GM12874 (cell line): ENCODE data around the gene DVL2.

ENCODE experiments used
- TF ChIP-seq, protein P1 (sequence below): IDR thresholded peaks from 2 replicates; pipeline ENCODE4 v1.5.1; 2011; ENCODE audit warnings: low read depth, mild to moderate bottlenecking, control low read depth, low read length, moderate library complexity; ENCODE audit not compliant: insufficient read depth

The DVL2 gene

DNA sequence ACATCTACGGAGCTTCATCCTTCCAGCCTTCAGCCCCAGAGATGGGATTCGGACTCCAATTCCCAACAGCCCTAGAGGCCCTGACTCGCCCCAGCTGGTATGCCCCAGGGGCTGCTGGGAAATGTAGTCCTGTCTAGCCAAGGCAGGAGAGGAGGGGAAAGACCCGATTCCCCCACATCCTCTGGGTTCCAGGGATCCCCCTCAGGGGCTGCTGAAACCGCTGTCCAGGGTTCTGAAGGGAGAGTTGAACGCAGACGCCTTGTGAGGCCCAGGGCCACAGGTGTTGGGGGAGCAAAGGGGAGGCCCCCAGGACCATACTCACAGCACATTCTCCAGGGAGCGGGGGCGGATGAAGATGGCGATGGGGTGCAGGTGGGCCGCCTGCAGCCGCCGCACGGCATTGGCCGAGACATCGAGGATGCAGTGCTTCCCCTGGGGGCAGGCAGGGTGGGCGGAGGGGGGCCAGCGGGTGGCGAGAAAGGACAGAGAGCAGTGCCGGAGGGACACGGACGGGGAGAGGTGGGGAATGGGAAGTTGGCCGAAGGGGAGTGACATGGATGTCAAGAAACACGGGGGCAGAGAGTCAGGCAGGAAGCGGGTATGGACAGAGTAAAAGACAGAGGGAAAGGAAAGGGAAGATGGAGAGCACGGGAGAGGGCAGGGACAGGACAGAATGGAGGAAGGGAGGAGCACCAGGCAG lies 42.6 kb downstream of the DVL2 start:
- TF ChIP-seq, protein P1, sequence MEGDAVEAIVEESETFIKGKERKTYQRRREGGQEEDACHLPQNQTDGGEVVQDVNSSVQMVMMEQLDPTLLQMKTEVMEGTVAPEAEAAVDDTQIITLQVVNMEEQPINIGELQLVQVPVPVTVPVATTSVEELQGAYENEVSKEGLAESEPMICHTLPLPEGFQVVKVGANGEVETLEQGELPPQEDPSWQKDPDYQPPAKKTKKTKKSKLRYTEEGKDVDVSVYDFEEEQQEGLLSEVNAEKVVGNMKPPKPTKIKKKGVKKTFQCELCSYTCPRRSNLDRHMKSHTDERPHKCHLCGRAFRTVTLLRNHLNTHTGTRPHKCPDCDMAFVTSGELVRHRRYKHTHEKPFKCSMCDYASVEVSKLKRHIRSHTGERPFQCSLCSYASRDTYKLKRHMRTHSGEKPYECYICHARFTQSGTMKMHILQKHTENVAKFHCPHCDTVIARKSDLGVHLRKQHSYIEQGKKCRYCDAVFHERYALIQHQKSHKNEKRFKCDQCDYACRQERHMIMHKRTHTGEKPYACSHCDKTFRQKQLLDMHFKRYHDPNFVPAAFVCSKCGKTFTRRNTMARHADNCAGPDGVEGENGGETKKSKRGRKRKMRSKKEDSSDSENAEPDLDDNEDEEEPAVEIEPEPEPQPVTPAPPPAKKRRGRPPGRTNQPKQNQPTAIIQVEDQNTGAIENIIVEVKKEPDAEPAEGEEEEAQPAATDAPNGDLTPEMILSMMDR: no peak

DNA sequence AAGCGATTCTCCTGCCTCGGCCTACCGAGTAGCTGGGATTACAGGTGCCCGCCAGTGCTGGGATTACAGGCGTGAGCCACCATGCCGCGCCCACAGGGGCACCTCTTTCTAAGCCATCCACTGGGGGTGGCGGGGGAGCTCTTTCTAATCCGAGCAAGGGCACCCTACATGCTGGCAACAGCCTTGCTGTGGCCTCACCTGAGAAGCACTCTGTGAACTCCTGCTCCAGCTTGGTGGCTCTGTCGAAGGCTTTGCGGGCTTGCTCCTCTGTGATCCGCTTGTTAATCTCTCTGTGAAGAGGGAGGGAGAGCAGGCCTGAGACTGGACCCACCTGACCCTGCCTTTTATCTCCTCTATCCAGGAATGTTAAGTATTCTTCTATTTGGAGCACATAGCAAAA lies 43.2 kb downstream of the DVL2 start:
- TF ChIP-seq, protein P1: no peak

DNA sequence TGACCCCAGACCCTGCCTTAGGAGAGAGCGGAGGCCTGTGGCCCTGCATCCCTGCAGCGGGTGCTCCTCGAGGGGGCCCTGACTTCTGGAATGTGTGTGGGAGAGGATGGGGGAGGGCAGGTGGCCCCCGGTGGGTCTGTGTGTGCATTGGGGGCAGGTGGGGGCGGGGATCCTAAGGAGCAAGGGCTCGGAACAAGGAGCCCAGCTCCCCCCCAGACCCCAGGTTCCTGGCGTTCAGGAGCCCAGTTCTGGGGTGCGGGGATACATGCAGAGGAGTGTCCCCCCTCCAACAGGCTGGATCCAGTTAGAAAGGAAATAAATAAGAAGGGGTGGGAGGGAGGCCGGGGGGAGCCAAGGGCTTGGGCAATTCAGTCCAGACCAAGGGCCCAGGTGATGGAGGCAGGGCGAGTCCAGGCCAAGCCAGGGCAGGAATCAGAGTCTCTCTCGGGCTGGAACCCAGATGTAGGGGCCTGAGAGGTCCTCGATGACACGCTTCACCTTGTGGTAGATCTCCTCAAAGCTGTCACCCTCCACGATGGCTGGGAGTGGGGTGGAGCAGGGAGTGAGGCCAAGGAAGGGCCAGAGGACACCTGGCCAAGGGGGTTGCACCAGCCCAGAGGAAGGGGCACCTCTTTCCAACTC lies 43.9 kb downstream of the DVL2 start:
- TF ChIP-seq, protein P1: no peak

DNA sequence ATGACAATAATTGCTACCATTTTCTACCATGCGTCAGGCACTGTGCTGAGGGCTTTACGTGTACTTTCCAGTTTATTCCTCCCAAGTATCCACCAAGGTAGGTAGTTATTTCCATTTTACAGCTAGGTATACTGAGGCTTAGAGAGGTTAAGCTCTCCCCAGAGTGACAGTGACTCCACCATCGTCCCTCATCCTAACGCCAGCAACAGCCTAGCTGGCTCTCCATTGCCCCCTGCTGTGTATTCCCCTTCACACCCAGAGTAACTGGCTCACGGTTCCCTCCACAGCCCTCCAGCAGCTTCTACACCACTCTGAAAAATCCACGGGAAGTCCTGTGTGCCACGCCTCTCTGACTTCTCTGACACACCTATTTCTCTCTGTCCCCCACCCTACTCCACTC lies 48.1 kb downstream of the DVL2 start:
- TF ChIP-seq, protein P1: peak; percentile 43; the same call in 1 of the 2 replicates

DNA sequence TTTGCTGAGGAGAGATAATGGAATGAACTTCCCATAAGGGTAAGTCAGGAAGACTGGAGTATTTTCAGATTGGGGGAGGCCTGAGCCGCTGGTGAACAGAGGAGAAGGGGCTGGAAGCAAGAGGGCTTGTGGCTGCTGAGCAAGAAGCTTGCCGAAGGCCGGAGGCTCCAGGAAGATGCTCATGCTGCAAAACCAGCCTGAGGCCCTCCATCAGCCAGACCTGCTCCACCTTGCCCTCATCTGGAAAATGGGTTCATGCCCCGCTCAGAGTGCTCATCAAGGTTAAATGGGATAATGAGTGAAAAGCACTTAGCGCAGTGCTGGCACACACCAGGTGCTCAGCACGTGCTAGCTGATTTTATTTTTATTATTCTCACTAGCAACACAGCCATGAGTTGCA lies 49.7 kb downstream of the DVL2 start:
- TF ChIP-seq, protein P1: no peak

DNA sequence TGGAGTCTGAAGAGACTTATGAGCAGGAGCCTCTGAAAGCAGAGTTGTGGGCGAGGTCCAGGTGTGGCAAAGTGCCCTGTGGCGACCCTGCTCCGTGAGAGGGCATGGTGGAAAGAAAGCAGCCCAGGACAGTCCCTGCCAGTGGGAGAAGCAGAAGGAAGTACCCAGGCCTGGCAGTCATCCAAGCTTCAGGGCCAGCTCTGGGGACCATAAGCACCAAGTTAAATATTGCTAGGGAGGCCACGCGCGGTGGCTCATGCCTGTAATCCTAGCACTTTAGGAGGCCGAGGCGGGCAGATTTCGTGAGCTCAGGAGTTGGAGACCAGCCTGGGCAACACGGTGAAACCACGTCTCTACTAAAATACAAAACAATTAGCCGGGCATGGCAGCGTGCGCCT lies 50.2 kb downstream of the DVL2 start:
- TF ChIP-seq, protein P1: no peak

DNA sequence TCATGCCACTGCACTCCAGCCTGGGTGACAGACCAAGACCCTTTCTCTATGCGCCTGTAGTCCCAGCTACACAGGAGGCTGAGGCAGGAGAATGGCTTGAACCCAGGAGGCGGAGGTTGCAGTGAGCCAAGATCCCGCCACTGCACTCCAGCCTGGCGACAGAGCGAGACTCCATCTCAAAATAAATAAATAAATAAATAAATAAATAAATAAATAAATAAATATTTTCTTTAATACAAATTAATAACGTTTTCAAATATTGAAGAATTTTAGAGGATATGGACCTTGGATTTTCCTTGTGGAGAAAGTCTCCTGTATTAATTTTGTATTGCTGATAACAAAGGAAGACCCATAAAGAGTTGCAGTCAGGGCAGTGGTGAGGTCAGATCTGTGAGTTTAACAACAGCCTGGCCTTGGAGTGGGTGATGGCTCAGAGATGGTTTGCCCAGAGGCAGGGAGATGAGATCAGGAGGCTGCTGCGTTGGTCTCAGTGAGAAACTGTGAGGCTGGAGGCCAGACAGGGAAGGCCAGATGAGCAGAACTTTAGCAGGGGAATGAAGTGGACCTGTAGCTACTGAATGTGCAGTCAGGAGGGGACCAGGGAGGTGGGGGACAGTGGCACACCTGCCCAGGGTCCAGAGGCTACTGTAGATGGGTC lies 50.8 kb downstream of the DVL2 start:
- TF ChIP-seq, protein P1: no peak
